K562 (cell line): Measurements from ENCODE around the gene BCL7C. TPM values are rescaled to one million over a fixed set of nuclear protein-coding genes. Genes with fewer than 3 reads are reported as not detected.
A peak's percentile ranks its signal among the peaks of the same experiment; 100 is the strongest.

ENCODE experiments used
- CBFB ChIP-seq: sonication (generic); formaldehyde crosslinking; IDR thresholded peaks from 2 replicates; pipeline ENCODE4 v1.4.0; 2020; ENCODE audit warnings: mild to moderate bottlenecking, missing genetic modification reagents
- CCNT2 ChIP-seq: IDR thresholded peaks from 2 replicates; pipeline ENCODE4 v1.6.1; 2011; ENCODE audit warnings: borderline replicate concordance, low read depth, mild to moderate bottlenecking, moderate library complexity, mixed read lengths, low read length; ENCODE audit not compliant: insufficient read length; ENCODE audit errors: extremely low read depth
- HMG20B ChIP-seq: fragments of 250-450 bp; sonication (Bioruptor Pico); IDR thresholded peaks from 2 replicates; pipeline ENCODE4 v1.5.0; 2021; ENCODE audit warnings: mild to moderate bottlenecking
- MCM2 ChIP-seq: fragments of 450-650 bp; IDR thresholded peaks from 2 replicates; pipeline ENCODE4 v1.6.1; 2017; ENCODE audit warnings: low read depth, mild to moderate bottlenecking
- MXI1 ChIP-seq: IDR thresholded peaks from 2 replicates; pipeline ENCODE4 v1.6.1; 2011; ENCODE audit warnings: low read depth, mild to moderate bottlenecking, improper control_type of control experiment, low read length
- MYBL2 ChIP-seq, 2 experiments: fragments of 450-650 bp in 1 of 2; sonication (generic) in 1 of 2; formaldehyde crosslinking in 1 of 2; IDR thresholded peaks; 2 replicates each; pipeline versions ENCODE4 v1.6.1 to v1.8.1; 2017 to 2022; ENCODE audit warnings: borderline replicate concordance in 1 of 2, inconsistent platforms in 1 of 2, low read depth in 1 of 2, mild to moderate bottlenecking in 1 of 2, missing genetic modification reagents in 1 of 2, moderate library complexity in 1 of 2
- MYNN ChIP-seq, 2 experiments: sonication (generic); formaldehyde crosslinking in 1 of 2; IDR thresholded peaks; 2 replicates each; pipeline versions ENCODE4 v1.5.0 to v1.6.1; 2016 to 2020; ENCODE audit warnings: antibody characterized with exemption in 1 of 2, missing genetic modification reagents in 1 of 2
- NFE2 ChIP-seq: IDR thresholded peaks from 2 replicates; pipeline ENCODE4 v1.6.1; 2014; ENCODE audit warnings: antibody characterized with exemption, low read depth
- TAF7 ChIP-seq: fragments of 450-650 bp; IDR thresholded peaks from 2 replicates; pipeline ENCODE4 v1.6.1; 2016; ENCODE audit warnings: missing genetic modification characterization, missing compliant biosample characterization
- TEAD2 ChIP-seq: fragments of 450-650 bp; IDR thresholded peaks from 2 replicates; pipeline ENCODE4 v1.6.1; 2016; ENCODE audit warnings: missing genetic modification characterization, control low read depth, missing compliant biosample characterization
- ZNF175 ChIP-seq: fragments of 200-800 bp; sonication (Bioruptor generic); IDR thresholded peaks from 2 replicates; pipeline ENCODE4 v1.6.1; 2016; ENCODE audit warnings: low read depth, mild to moderate bottlenecking, missing genetic modification characterization, missing compliant biosample characterization
- ZNF311 ChIP-seq: fragments of 250-450 bp; sonication (Bioruptor Pico); IDR thresholded peaks from 2 replicates; pipeline ENCODE4 v1.4.0; 2020; ENCODE audit warnings: mild to moderate bottlenecking, moderate library complexity
- ZNF76 ChIP-seq: fragments of 250-450 bp; sonication (Bioruptor Pico); IDR thresholded peaks from 2 replicates; pipeline ENCODE4 v1.4.0; 2020; ENCODE audit warnings: mild to moderate bottlenecking, moderate library complexity, borderline replicate concordance
- ZNF766 ChIP-seq: fragments of 200-800 bp; sonication (Bioruptor generic); conservative IDR thresholded peaks from 2 replicates; pipeline ENCODE4 v1.6.1; 2016; ENCODE audit warnings: missing genetic modification characterization, missing compliant biosample characterization
- polyA plus RNA-seq, 8 experiments: library from polyadenylated mRNA; depleted of rRNA in 4 of 8; stranded (reverse) in 5 of 8; unstranded in 3 of 8; fragments of >200 nt; fragmentation: Nextera tagmentation in 2 of 8; fragmentation: Illumina TruSeq in 1 of 8; extraction: Ambion mirVana in 2 of 8; extraction: Trizol in 1 of 8; gene quantifications; 2 replicates each; pipeline versions ENCODE4 v1.2.1 to v1.2.3, GENCODE V29; 2011 to 2014; ENCODE audit warnings: inconsistent platforms in 1 of 8, missing spikeins in 1 of 8
- total RNA-seq, 7 experiments: library from RNA; depleted of rRNA in 6 of 7; stranded (reverse); fragments of >200 nt in 6 of 7; fragmentation: Illumina TruSeq in 2 of 7; extraction: Trizol in 2 of 7; gene quantifications; 2 replicates each; pipeline versions ENCODE4 v1.2.1 to v1.2.3, GENCODE V29; 2011 to 2021; ENCODE audit warnings: low replicate concordance in 1 of 7
- TF ChIP-seq, protein P1 (sequence below): fragments of 250-450 bp; sonication (Bioruptor Pico); IDR thresholded peaks from 2 replicates; pipeline ENCODE4 v1.5.0; 2021
- TF ChIP-seq, protein P2 (sequence below): sonication (generic); formaldehyde crosslinking; IDR thresholded peaks from 2 replicates; pipeline ENCODE4 v1.8.0; 2022; ENCODE audit warnings: mild to moderate bottlenecking, missing genetic modification reagents
- TF ChIP-seq, protein P3 (sequence below): fragments of 450-650 bp; formaldehyde crosslinking; IDR thresholded peaks from 2 replicates; pipeline ENCODE4 v1.4.0; 2020; ENCODE audit warnings: mild to moderate bottlenecking, moderate library complexity
- TF ChIP-seq, protein P4 (sequence below): fragments of 450-650 bp; IDR thresholded peaks from 2 replicates; pipeline ENCODE4 v1.6.1; 2016; ENCODE audit warnings: mild to moderate bottlenecking
- TF ChIP-seq, protein P5 (sequence below): fragments of 450-650 bp; IDR thresholded peaks from one replicate; pipeline ENCODE4 v1.6.1; 2018; ENCODE audit warnings: mild to moderate bottlenecking, moderate library complexity; ENCODE audit not compliant: partially characterized antibody

The BCL7C gene
- total and polyA plus RNA-seq, 9 of the 15 experiments (the other 6 are each of a cell fraction or from before 2014, with no cell fraction given) = 1.7 to 85.8 (median 19.6) TPM

DNA sequence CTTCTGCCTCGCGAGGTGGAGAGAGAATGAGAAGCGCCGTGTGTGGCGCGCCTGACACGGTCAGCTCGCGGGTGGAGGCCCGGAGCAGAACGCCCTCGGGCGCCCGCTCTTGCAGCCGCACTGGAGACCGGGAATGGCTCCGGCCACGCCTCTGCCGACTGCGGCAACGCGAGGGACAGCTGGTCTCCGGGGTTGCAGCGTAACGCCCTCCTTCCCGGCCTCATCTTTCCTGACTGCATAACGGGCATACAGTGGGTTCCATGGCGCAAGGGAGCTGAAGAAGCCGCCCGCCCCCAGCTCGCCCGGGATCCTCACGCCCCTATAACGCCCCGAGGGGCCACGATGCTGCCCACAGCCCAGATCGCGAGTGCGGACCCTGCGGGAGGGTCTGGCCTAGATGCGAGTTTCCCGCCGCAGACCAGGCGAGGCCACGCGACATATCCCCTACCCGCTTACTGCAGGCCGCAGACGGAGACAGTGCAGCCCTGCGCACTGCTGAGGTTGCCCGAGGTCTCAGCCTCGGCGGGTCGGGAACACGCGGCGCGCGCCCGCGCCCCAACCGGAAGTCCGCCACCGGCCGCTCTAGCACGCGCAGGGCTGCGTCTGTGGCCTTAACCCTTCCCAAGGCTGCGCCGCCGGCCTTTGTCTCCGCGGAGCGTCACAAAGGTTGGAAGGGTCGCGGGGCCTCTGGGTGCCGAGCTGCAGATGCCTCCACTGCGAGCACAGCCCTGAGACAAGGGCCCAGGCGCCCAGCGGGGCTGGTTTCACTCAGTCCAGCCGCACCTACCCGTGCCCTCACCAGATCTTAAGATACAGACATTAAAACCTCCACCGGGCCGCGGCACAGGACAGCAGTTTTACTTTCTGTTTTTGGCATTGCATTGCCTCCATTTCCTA, 18.8 kb downstream of the BCL7C start (continued):
- 0 out of 2 replicates have a peak, but pooled peaks have one; percentile 33 for TF ChIP-seq TAF7 (tag)
- no peak; the same call in 1 of the 2 replicates for TF ChIP-seq MXI1
- TF ChIP-seq MYBL2 (IDR thresholded peaks at IDR 0.05; ENCODE audit: low read depth) = no peak
- TF ChIP-seq MYBL2 (CRISPR knock-in tag; IDR thresholded peaks at IDR 0.05; ENCODE audit: borderline replicate concordance) = no peak
- no peak for TF ChIP-seq ZNF311 (CRISPR knock-in tag)
- TF ChIP-seq MCM2 = no peak
- TF ChIP-seq, protein P1, sequence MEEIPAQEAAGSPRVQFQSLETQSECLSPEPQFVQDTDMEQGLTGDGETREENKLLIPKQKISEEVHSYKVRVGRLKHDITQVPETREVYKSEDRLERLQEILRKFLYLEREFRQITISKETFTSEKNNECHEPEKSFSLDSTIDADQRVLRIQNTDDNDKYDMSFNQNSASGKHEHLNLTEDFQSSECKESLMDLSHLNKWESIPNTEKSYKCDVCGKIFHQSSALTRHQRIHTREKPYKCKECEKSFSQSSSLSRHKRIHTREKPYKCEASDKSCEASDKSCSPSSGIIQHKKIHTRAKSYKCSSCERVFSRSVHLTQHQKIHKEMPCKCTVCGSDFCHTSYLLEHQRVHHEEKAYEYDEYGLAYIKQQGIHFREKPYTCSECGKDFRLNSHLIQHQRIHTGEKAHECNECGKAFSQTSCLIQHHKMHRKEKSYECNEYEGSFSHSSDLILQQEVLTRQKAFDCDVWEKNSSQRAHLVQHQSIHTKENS = no peak
- no peak for TF ChIP-seq TEAD2 (tag)
- TF ChIP-seq CBFB = peak; percentile 92; the same call in 1 of the 2 replicates
- peak; percentile 81 for TF ChIP-seq ZNF175 (CRISPR knock-in tag)
- peak; percentile 87 for TF ChIP-seq ZNF766 (CRISPR knock-in tag)
- TF ChIP-seq ZNF76 = no peak
- peak; percentile 50; the same call in 1 of the 2 replicates for TF ChIP-seq HMG20B (CRISPR knock-in tag)
- TF ChIP-seq, protein P2, sequence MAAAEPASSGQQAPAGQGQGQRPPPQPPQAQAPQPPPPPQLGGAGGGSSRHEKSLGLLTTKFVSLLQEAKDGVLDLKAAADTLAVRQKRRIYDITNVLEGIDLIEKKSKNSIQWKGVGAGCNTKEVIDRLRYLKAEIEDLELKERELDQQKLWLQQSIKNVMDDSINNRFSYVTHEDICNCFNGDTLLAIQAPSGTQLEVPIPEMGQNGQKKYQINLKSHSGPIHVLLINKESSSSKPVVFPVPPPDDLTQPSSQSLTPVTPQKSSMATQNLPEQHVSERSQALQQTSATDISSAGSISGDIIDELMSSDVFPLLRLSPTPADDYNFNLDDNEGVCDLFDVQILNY (CRISPR knock-in tag) = peak; percentile 45; the same call in 1 of the 2 replicates
- TF ChIP-seq MYNN (IDR thresholded peaks at IDR 0.05) = no peak
- TF ChIP-seq MYNN (CRISPR knock-in tag; IDR thresholded peaks at IDR 0.05) = no peak
- TF ChIP-seq, protein P3, sequence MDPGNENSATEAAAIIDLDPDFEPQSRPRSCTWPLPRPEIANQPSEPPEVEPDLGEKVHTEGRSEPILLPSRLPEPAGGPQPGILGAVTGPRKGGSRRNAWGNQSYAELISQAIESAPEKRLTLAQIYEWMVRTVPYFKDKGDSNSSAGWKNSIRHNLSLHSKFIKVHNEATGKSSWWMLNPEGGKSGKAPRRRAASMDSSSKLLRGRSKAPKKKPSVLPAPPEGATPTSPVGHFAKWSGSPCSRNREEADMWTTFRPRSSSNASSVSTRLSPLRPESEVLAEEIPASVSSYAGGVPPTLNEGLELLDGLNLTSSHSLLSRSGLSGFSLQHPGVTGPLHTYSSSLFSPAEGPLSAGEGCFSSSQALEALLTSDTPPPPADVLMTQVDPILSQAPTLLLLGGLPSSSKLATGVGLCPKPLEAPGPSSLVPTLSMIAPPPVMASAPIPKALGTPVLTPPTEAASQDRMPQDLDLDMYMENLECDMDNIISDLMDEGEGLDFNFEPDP (CRISPR knock-in tag) = no peak
- TF ChIP-seq NFE2 = no peak
- TF ChIP-seq, protein P4, sequence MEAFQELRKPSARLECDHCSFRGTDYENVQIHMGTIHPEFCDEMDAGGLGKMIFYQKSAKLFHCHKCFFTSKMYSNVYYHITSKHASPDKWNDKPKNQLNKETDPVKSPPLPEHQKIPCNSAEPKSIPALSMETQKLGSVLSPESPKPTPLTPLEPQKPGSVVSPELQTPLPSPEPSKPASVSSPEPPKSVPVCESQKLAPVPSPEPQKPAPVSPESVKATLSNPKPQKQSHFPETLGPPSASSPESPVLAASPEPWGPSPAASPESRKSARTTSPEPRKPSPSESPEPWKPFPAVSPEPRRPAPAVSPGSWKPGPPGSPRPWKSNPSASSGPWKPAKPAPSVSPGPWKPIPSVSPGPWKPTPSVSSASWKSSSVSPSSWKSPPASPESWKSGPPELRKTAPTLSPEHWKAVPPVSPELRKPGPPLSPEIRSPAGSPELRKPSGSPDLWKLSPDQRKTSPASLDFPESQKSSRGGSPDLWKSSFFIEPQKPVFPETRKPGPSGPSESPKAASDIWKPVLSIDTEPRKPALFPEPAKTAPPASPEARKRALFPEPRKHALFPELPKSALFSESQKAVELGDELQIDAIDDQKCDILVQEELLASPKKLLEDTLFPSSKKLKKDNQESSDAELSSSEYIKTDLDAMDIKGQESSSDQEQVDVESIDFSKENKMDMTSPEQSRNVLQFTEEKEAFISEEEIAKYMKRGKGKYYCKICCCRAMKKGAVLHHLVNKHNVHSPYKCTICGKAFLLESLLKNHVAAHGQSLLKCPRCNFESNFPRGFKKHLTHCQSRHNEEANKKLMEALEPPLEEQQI = no peak
- TF ChIP-seq CCNT2 = peak; percentile 95
- TF ChIP-seq, protein P5, sequence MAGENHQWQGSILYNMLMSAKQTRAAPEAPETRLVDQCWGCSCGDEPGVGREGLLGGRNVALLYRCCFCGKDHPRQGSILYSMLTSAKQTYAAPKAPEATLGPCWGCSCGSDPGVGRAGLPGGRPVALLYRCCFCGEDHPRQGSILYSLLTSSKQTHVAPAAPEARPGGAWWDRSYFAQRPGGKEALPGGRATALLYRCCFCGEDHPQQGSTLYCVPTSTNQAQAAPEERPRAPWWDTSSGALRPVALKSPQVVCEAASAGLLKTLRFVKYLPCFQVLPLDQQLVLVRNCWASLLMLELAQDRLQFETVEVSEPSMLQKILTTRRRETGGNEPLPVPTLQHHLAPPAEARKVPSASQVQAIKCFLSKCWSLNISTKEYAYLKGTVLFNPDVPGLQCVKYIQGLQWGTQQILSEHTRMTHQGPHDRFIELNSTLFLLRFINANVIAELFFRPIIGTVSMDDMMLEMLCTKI = no peak
